ENCODE data around the gene RFX1. TPM values are rescaled to one million over a fixed set of nuclear protein-coding genes. Genes with fewer than 3 reads are reported as not detected.

RFX1 gene
- total and polyA plus RNA-seq, 9 of the 15 experiments (the other 6 are each of a cell fraction or from before 2014, with no cell fraction given): 0.14 to 19.3 (median 1.2) TPM

GRCh38 chr19:13963603-13964105 is 42.5 kb downstream of the RFX1 start:
- Histone ChIP-seq H3K27ac (ENCODE audit: extremely low read depth, low read depth, low read length) (no peak overlapping the region), H3K36me3 (ENCODE audit: control insufficient read depth, insufficient read depth, low read length) (peaks cover 85% of the 10 kb centered on the region; the same call in 2 of the 3 replicates), H3K9ac (ENCODE audit: insufficient read depth in 1 of 2, low read depth in 2 of 2, low read length in 2 of 2) (no peak overlapping the region), H3K9me3 (replicated peaks; ENCODE audit: control insufficient read depth, insufficient read depth, low read depth, low read length) (no peaks in the 10 kb centered on the region), H3K4me2 (ENCODE audit: insufficient read depth, low read length) (no peak overlapping the region), H3K4me1 (replicated peaks in 1 of 2; ENCODE audit: control insufficient read depth in 2 of 2, insufficient read depth in 2 of 2, low read length in 2 of 2) (peaks cover 0 to 42% of the 10 kb centered on the region in 2 experiments; a peak in 4 of 5 replicates), H3K9me1 (ENCODE audit: control insufficient read depth, insufficient read depth, low read length) (no peaks in the 10 kb centered on the region), H3K79me2 (ENCODE audit: control insufficient read depth, insufficient read depth, low read length) (no peaks in the 10 kb centered on the region), H2AFZ (ENCODE audit: low read depth, low read length) (no peak overlapping the region), H3K4me3 (no peak overlapping the region), H4K20me1 (replicated peaks; ENCODE audit: control insufficient read depth, insufficient read depth, low read length) (no peaks in the 10 kb centered on the region), H3K27me3 (ENCODE audit: control insufficient read depth in 2 of 2, insufficient read depth in 2 of 2, low read length in 2 of 2) (no peaks in the 10 kb centered on the region)
- no peak for DNase-seq (ENCODE audit: extremely low read depth in 1 of 4, low spot score in 3 of 4)
- intact Hi-C loops (cut with micrococcal nuclease): no loop called here
- CTCF ChIA-PET (ENCODE audit: low intra/inter-chr PET ratio): interaction anchor here (0.6 kb wide), 1 partner anchor 980 kb away, joined by 5 read pairs; no protein-coding TSS in a partner anchor
- TF ChIP-seq BMI1 (IDR thresholded peaks at IDR 0.05; ENCODE audit: low read length): no peak
- TF ChIP-seq, protein P1, sequence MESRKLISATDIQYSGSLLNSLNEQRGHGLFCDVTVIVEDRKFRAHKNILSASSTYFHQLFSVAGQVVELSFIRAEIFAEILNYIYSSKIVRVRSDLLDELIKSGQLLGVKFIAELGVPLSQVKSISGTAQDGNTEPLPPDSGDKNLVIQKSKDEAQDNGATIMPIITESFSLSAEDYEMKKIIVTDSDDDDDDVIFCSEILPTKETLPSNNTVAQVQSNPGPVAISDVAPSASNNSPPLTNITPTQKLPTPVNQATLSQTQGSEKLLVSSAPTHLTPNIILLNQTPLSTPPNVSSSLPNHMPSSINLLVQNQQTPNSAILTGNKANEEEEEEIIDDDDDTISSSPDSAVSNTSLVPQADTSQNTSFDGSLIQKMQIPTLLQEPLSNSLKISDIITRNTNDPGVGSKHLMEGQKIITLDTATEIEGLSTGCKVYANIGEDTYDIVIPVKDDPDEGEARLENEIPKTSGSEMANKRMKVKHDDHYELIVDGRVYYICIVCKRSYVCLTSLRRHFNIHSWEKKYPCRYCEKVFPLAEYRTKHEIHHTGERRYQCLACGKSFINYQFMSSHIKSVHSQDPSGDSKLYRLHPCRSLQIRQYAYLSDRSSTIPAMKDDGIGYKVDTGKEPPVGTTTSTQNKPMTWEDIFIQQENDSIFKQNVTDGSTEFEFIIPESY (CRISPR knock-in tag; IDR thresholded peaks at IDR 0.05): peak; percentile 92
- POLR2A ChIA-PET: interaction anchor here (4.1 kb wide), 1 partner anchor 11 kb away, joined by 12 read pairs; the partner anchor contains the start of gene DCAF15
- BruUV-seq (replicated peaks): no TSS peak
- no peak for ATAC-seq
- in situ Hi-C loops (cut with MboI): no loop called here
- no peak for FAIRE-seq
- 96% methylated on average over 16 of the region's 48 CpGs for WGBS (ENCODE audit: insufficient coverage, low coverage, missing lambda C conversion rate)
